ENCODE measurements around the gene PCAT7. TPM values are rescaled to one million over a fixed set of nuclear protein-coding genes. Genes with fewer than 3 reads are reported as not detected.

Gene PCAT7
- total RNA-seq, 2 donors from 2014 or later: not detected

Other genes starting within 250 kb of the PCAT7 start
- gene NUTM2F, start 226.4 kb upstream of the PCAT7 start, total RNA-seq: not detected
- gene FBP2, start 38.7 kb downstream of the PCAT7 start, total RNA-seq: not detected
- 1 to 10 TPM; 3.7 to 5.1 TPM for gene FBP1, start 84.4 kb downstream of the PCAT7 start, total RNA-seq
- gene AOPEP, start 171.6 kb downstream of the PCAT7 start, total RNA-seq: 10 to 100 TPM; 12.4 to 12.9 TPM

Data from T-helper 17 cell (primary cell).